Nephron progenitor cell (in vitro differentiated cells): ENCODE results near the gene STAB1.

ENCODE experiments used
- DNase-seq: peaks from one replicate; pipeline ENCODE4 v3.0.0; 2021
- H3K27ac Mint-ChIP-seq: 2 replicates; pipeline ENCODE4 v1.8.0; 2021; ENCODE audit warnings: mild to moderate bottlenecking, moderate library complexity, mixed read lengths
- H3K27me3 Mint-ChIP-seq: 2 replicates; pipeline ENCODE4 v1.8.0; 2021; ENCODE audit warnings: mild to moderate bottlenecking, low read depth, mixed read lengths; ENCODE audit not compliant: poor library complexity
- H3K36me3 Mint-ChIP-seq: 2 replicates; pipeline ENCODE4 v1.8.0; 2021; ENCODE audit warnings: low read depth, mixed read lengths
- H3K4me1 Mint-ChIP-seq: 2 replicates; pipeline ENCODE4 v1.8.0; 2021; ENCODE audit warnings: mixed read lengths
- H3K4me3 Mint-ChIP-seq: 2 replicates; pipeline ENCODE4 v1.8.0; 2021; ENCODE audit warnings: mild to moderate bottlenecking, moderate library complexity, mixed read lengths
- H3K9me3 Mint-ChIP-seq: 2 replicates; pipeline ENCODE4 v1.8.0; 2021; ENCODE audit warnings: mild to moderate bottlenecking, moderate library complexity, mixed read lengths
- TF ChIP-seq, protein P1 (sequence below): fragments of 200-600 bp; sonication (generic); IDR thresholded peaks from 2 replicates; pipeline ENCODE4 v1.5.0; 2021; ENCODE audit warnings: antibody characterized with exemption

Gene STAB1

DNA sequence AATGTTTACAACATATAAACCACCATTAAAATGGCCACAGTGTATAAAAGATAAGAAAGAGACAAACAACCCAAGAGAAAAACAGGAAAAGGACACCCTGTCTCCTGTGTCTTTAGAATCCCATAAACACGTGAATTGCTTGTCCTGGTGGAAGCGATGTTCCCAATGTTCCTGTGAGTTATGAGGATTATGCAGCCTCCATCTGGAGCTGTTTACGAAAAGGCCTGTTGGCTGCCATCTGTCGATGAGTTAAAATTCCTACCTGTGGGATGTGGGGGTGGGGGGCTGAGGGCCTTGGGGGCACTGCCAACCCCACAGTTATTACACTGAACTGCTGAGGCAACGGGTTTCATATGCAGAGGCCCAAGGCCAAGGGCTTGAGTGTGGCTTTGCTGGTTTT is 26.1 kb upstream of the STAB1 start:
- Mint-ChIP-seq H3K9me3 (no peaks in the 10 kb centered on the region), H3K4me1 (no peaks in the 10 kb centered on the region), H3K27ac (peak overlapping the region; percentile 98), H3K4me3 (no peak overlapping the region), H3K27me3 (no peaks in the 10 kb centered on the region), H3K36me3 (peaks cover 39% of the 10 kb centered on the region)
- TF ChIP-seq, protein P1, sequence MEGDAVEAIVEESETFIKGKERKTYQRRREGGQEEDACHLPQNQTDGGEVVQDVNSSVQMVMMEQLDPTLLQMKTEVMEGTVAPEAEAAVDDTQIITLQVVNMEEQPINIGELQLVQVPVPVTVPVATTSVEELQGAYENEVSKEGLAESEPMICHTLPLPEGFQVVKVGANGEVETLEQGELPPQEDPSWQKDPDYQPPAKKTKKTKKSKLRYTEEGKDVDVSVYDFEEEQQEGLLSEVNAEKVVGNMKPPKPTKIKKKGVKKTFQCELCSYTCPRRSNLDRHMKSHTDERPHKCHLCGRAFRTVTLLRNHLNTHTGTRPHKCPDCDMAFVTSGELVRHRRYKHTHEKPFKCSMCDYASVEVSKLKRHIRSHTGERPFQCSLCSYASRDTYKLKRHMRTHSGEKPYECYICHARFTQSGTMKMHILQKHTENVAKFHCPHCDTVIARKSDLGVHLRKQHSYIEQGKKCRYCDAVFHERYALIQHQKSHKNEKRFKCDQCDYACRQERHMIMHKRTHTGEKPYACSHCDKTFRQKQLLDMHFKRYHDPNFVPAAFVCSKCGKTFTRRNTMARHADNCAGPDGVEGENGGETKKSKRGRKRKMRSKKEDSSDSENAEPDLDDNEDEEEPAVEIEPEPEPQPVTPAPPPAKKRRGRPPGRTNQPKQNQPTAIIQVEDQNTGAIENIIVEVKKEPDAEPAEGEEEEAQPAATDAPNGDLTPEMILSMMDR, result no peak
- DNase-seq, result no peak

DNA sequence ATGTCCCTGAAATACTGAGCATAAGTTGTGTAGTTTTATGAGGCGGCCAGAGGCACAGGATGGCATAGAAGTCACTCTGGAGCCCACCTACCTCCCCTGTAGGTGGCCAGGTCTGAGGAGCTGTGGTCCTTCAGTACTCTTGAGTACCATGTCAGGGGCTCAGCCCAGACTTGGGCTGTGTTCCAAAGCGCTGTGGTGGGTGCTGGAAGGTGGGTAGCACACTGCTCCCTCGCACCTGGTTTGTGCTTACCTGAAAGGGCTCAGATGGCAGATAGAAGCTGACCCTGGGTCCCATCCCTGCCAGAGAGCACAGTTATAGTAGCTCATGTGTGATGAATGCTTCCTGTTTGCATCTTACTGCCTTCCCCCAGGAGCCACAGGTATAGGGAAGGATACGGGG is 24.2 kb upstream of the STAB1 start:
- no peaks in the 10 kb centered on the region for H3K9me3 Mint-ChIP-seq
- TF ChIP-seq, protein P1, result no peak
- H3K27ac Mint-ChIP-seq, result peak overlapping the region; percentile 73
- no peak overlapping the region for H3K4me3 Mint-ChIP-seq
- H3K27me3 Mint-ChIP-seq, result no peaks in the 10 kb centered on the region
- peaks cover 47% of the 10 kb centered on the region for H3K36me3 Mint-ChIP-seq
- H3K4me1 Mint-ChIP-seq, result no peaks in the 10 kb centered on the region
- DNase-seq, result no peak

DNA sequence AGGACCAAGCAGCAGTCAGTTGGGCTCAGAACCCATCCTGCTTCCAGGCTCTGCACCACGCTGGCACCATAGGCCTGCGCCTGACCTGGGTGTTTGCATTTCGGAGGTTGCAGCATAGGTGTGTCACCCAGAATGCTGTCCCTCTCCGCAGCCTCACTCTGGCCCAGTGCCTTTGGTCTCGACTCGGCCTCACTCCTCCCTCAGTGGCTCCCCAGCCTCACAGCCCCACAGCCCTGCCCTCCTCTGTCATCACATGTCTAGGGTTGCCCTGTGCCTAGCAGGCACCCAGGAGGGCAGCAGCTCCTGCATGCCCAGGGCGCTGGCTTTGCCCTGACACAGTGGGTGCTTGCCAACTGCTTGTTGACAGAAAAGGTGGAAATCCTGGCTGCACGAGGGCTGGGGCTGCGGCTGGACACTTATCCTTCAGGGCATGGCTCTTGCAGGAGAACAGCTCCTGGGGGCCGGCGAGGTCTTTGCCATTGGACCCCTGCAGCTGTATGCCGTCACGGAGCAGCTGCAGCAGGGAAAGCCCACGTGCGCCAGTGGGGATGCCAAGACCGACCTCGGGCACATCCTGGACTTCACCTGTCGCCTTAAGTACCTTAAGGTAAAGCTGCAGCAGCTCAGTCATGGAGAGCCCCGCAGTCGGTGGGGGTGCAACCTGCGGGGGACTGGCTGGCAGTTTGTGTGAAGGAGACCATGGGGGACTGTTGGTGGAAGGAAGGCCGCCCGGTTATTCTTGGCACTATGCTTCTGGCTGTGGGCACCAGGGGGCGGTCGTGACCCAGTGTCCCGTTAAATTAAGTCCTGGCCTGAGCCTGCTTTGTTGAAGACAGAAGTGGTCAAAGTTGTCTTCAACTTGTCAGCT is 23.5 kb upstream of the STAB1 start:
- no peaks in the 10 kb centered on the region for H3K4me1 Mint-ChIP-seq
- H3K36me3 Mint-ChIP-seq, result peaks cover 50% of the 10 kb centered on the region
- H3K4me3 Mint-ChIP-seq, result no peak overlapping the region
- H3K27ac Mint-ChIP-seq, result no peak overlapping the region
- no peaks in the 10 kb centered on the region for H3K9me3 Mint-ChIP-seq
- TF ChIP-seq, protein P1, result peak; percentile 50
- peak; percentile 62 for DNase-seq
- peaks cover 1% of the 10 kb centered on the region for H3K27me3 Mint-ChIP-seq

DNA sequence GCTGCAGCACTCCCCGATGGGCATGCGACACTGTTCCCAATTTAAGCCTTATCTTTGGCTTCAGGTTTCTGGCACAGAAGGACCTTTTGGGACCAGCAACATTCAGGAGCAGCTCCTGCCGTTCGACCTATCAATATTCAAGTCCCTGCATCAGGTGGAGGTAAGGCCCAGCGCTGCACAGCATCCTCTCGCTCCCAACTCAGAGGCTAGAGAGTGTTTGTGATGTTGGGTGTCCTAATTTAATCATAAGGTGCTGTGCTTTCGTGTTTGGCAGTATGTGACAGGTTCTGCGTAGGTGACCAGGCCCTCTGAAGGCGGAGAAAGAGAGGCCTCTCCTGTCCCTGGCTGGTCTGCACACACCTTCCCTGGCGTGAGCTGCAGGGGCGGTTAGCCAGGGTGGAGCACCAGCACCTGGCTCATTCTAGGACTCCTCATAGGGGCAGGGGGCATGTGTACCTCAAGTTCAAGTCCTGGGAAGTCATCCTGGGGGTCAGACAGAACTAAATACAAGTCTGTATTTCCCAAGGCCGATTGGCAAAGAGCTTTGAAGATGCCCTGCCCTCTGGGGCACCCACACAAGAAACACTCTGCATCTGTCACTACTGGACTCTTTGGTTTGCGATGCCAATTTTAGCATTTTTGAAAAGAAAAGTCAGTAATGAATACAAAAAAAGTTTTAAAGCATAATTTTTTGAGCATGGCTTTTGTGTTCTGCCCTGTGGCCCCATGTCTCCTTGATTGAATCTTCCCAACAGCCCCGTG is 22.7 kb upstream of the STAB1 start:
- no peak for DNase-seq
- Mint-ChIP-seq H3K9me3 (no peaks in the 10 kb centered on the region), H3K4me1 (no peaks in the 10 kb centered on the region), H3K27me3 (peaks cover 2% of the 10 kb centered on the region), H3K36me3 (peaks cover 54% of the 10 kb centered on the region), H3K4me3 (no peak overlapping the region), H3K27ac (no peak overlapping the region)
- TF ChIP-seq, protein P1, result no peak

DNA sequence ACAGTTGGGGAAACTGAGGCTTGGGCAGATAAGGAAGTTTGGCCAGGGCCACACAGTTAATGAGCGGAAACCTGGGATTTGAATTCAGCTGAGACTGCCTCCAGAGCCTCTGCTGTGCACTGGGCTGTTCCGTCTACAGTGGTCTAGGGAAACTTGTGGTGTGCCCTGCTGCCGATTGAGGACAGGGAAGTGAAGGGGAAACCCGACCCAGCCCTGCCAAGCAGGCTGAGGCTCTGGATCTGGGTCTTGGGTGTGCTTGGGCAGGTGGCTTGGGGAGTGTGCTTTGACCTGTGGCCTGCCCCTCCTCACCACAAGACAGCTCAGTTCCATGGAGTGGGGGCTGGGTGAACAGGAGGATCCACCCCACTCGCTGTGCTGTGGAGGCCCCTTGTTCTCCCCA is 22.1 kb upstream of the STAB1 start:
- Mint-ChIP-seq H3K27ac (no peak overlapping the region), H3K36me3 (peaks cover 59% of the 10 kb centered on the region), H3K4me3 (no peak overlapping the region), H3K4me1 (no peaks in the 10 kb centered on the region), H3K9me3 (no peaks in the 10 kb centered on the region), H3K27me3 (peaks cover 2% of the 10 kb centered on the region)
- TF ChIP-seq, protein P1, result no peak
- DNase-seq, result no peak
